Measurements from ENCODE around the gene MAN1A2. TPM values are rescaled to one million over a fixed set of nuclear protein-coding genes. Genes with fewer than 3 reads are reported as not detected.
"Not testable (repeated sequence)": the region's sequence is repeated elsewhere in the genome, so short reads cannot be mapped to it uniquely, and the experiment has no call there.

Gene MAN1A2
- polyA plus RNA-seq, 1 donor from 2014 or later = 25.0 TPM

- no peaks in the 10 kb centered on the region for H3F3A ChIP-seq (ENCODE audit: insufficient read depth, low read length, poor library complexity, severe bottlenecking)
- H2AFZ ChIP-seq (ENCODE audit: low read depth, low read length) = no peak overlapping the region
- H3K27ac ChIP-seq (ENCODE audit: low read length) = no peak overlapping the region
- no peaks in the 10 kb centered on the region for H4K20me1 ChIP-seq (ENCODE audit: insufficient read depth)
- no peaks in the 10 kb centered on the region for H3K9me2 ChIP-seq (ENCODE audit: insufficient read depth, low read length)
- H3K4me3 ChIP-seq (ENCODE audit: low read length) = no peak overlapping the region
- H3K79me2 ChIP-seq (replicated peaks; ENCODE audit: insufficient read depth, low read length) = no peaks in the 10 kb centered on the region
- H3K36me3 ChIP-seq (ENCODE audit: insufficient read depth, low read length) = no peaks in the 10 kb centered on the region
- no peaks in the 10 kb centered on the region for H3K27me3 ChIP-seq (ENCODE audit: insufficient read depth, low read depth, low read length)
- no peaks in the 10 kb centered on the region for H3K9me3 ChIP-seq (ENCODE audit: low read length)
- TF ChIP-seq REST (IDR thresholded peaks at IDR 0.05; ENCODE audit: borderline replicate concordance) (no peak), MXI1 (conservative IDR thresholded peaks at IDR 0.05; ENCODE audit: poor library complexity, severe bottlenecking) (no peak), SMC3 (conservative IDR thresholded peaks at IDR 0.05; ENCODE audit: poor library complexity) (no peak), EZH2 (IDR thresholded peaks at IDR 0.05; ENCODE audit: borderline replicate concordance, insufficient read depth, low read length, poor library complexity, severe bottlenecking) (no peak), TAF1 (IDR thresholded peaks at IDR 0.05; ENCODE audit: low read depth) (no peak), RAD21 (conservative IDR thresholded peaks at IDR 0.05) (no peak), CTCF (IDR thresholded peaks at IDR 0.05; ENCODE audit: poor library complexity, severe bottlenecking) (no peak), EP300 (conservative IDR thresholded peaks at IDR 0.05; ENCODE audit: poor library complexity, severe bottlenecking) (no peak)
- no peak overlapping the region for H3K9ac ChIP-seq (ENCODE audit: low read length)
- no peak overlapping the region for H3K4me2 ChIP-seq (ENCODE audit: low read length)
Observed at GRCh38 chr1:117346206-117346928, 20.9 kb upstream of the MAN1A2 start.

GRCh38 chr1:117347907-117348306 lies 19.3 kb upstream of the MAN1A2 start:
- Histone ChIP-seq H3K27me3 (ENCODE audit: insufficient read depth, low read depth, low read length) (no peaks in the 10 kb centered on the region), H3F3A (ENCODE audit: insufficient read depth, low read length, poor library complexity, severe bottlenecking) (no peaks in the 10 kb centered on the region), H3K9ac (ENCODE audit: low read length) (no peak overlapping the region), H3K9me3 (ENCODE audit: low read length) (no peaks in the 10 kb centered on the region), H3K79me2 (replicated peaks; ENCODE audit: insufficient read depth, low read length) (no peaks in the 10 kb centered on the region), H3K4me3 (ENCODE audit: low read length) (no peak overlapping the region), H2AFZ (ENCODE audit: low read depth, low read length) (no peak overlapping the region), H3K9me2 (ENCODE audit: insufficient read depth, low read length) (no peaks in the 10 kb centered on the region), H3K36me3 (ENCODE audit: insufficient read depth, low read length) (no peaks in the 10 kb centered on the region), H3K4me2 (ENCODE audit: low read length) (no peak overlapping the region), H4K20me1 (ENCODE audit: insufficient read depth) (no peaks in the 10 kb centered on the region), H3K27ac (ENCODE audit: low read length) (no peak overlapping the region)
- TF ChIP-seq TAF1 (IDR thresholded peaks at IDR 0.05; ENCODE audit: low read depth) (no peak), REST (IDR thresholded peaks at IDR 0.05; ENCODE audit: borderline replicate concordance) (no peak), SMC3 (conservative IDR thresholded peaks at IDR 0.05; ENCODE audit: poor library complexity) (no peak), EZH2 (IDR thresholded peaks at IDR 0.05; ENCODE audit: borderline replicate concordance, insufficient read depth, low read length, poor library complexity, severe bottlenecking) (no peak), RAD21 (conservative IDR thresholded peaks at IDR 0.05) (no peak), MXI1 (conservative IDR thresholded peaks at IDR 0.05; ENCODE audit: poor library complexity, severe bottlenecking) (no peak), EP300 (conservative IDR thresholded peaks at IDR 0.05; ENCODE audit: poor library complexity, severe bottlenecking) (no peak), CTCF (IDR thresholded peaks at IDR 0.05; ENCODE audit: poor library complexity, severe bottlenecking) (no peak), POLR2AphosphoS5 (IDR thresholded peaks at IDR 0.05) (no peak)

- not testable (repeated sequence) for H3K9me3 ChIP-seq (ENCODE audit: low read length); H3K27ac ChIP-seq (ENCODE audit: low read length); H3K27me3 ChIP-seq (ENCODE audit: insufficient read depth, low read depth, low read length); H3K9ac ChIP-seq (ENCODE audit: low read length); H3K4me2 ChIP-seq (ENCODE audit: low read length); H3K4me3 ChIP-seq (ENCODE audit: low read length); H3K36me3 ChIP-seq (ENCODE audit: insufficient read depth, low read length); H2AFZ ChIP-seq (ENCODE audit: low read depth, low read length); H4K20me1 ChIP-seq (ENCODE audit: insufficient read depth); H3K9me2 ChIP-seq (ENCODE audit: insufficient read depth, low read length); H3F3A ChIP-seq (ENCODE audit: insufficient read depth, low read length, poor library complexity, severe bottlenecking); H3K79me2 ChIP-seq (replicated peaks; ENCODE audit: insufficient read depth, low read length)
Observed at GRCh38 chr1:117352695-117353094, 14.6 kb upstream of the MAN1A2 start.
